ENCODE data around the gene MXRA7.

MXRA7 gene

GRCh38 chr17:76659928-76660655 is 50.7 kb downstream of the MXRA7 start:
- no peak for DNase-seq (ENCODE audit: low read depth)
- no peak overlapping the region for H3K4me3 ChIP-seq (ENCODE audit: low read length)
- no peak for TF ChIP-seq CTCF (conservative IDR thresholded peaks at IDR 0.05; ENCODE audit: low read length)

GRCh38 chr17:76658242-76658662 is 52.5 kb downstream of the MXRA7 start:
- no peak overlapping the region for H3K4me3 ChIP-seq (ENCODE audit: low read length)
- no peak for DNase-seq (ENCODE audit: low read depth)
- TF ChIP-seq CTCF (conservative IDR thresholded peaks at IDR 0.05; ENCODE audit: low read length) = no peak

- TF ChIP-seq CTCF (conservative IDR thresholded peaks at IDR 0.05; ENCODE audit: low read length) = no peak
- DNase-seq (ENCODE audit: low read depth) = no peak
- no peak overlapping the region for H3K4me3 ChIP-seq (ENCODE audit: low read length)
Measured at GRCh38 chr17:76657505-76658241, 53.1 kb downstream of the MXRA7 start.

- DNase-seq (ENCODE audit: low read depth) = no peak
- no peak overlapping the region for H3K4me3 ChIP-seq (ENCODE audit: low read length)
- TF ChIP-seq CTCF (conservative IDR thresholded peaks at IDR 0.05; ENCODE audit: low read length) = no peak
Measured at GRCh38 chr17:76654408-76654807, 56.4 kb downstream of the MXRA7 start.

- no peak for TF ChIP-seq CTCF (conservative IDR thresholded peaks at IDR 0.05; ENCODE audit: low read length)
- no peak overlapping the region for H3K4me3 ChIP-seq (ENCODE audit: low read length)
- DNase-seq (ENCODE audit: low read depth) = no peak
Measured at GRCh38 chr17:76650504-76650903, 60.3 kb downstream of the MXRA7 start.

GRCh38 chr17:76646712-76647111 is 64.1 kb downstream of the MXRA7 start:
- no peak overlapping the region for H3K4me3 ChIP-seq (ENCODE audit: low read length)
- DNase-seq (ENCODE audit: low read depth) = no peak
- TF ChIP-seq CTCF (conservative IDR thresholded peaks at IDR 0.05; ENCODE audit: low read length) = no peak

- TF ChIP-seq CTCF (conservative IDR thresholded peaks at IDR 0.05; ENCODE audit: low read length) = no peak
- no peak overlapping the region for H3K4me3 ChIP-seq (ENCODE audit: low read length)
- no peak for DNase-seq (ENCODE audit: low read depth)
Measured at GRCh38 chr17:76645481-76645880, 65.3 kb downstream of the MXRA7 start.
